Kidney (tissue), 14 donors: ENCODE measurements around the gene CERS5. TPM values are rescaled to one million over a fixed set of nuclear protein-coding genes. Genes with fewer than 3 reads are reported as not detected.

Source experiments
- DNase-seq, 5 donors: peaks; one replicate each; pipeline ENCODE4 v3.0.0-alpha.2; 2013 to 2020
- FAIRE-seq: peaks from 2 replicates; lab custom pipeline; 2012; peaks lifted over from hg19 to GRCh38; lab: Jason Lieb, UNC
- H3K27ac ChIP-seq, 2 donors: one replicate each; pipeline ENCODE4 v1.7.0; 2013; ENCODE audit warnings: low read depth in 2 of 2, low read length in 2 of 2, inconsistent platforms in 1 of 2
- H3K27me3 ChIP-seq: one replicate; pipeline ENCODE4 v1.7.1; 2013; ENCODE audit warnings: low read length, inconsistent platforms; ENCODE audit not compliant: control insufficient read depth, insufficient read depth
- H3K36me3 ChIP-seq, 3 donors: one replicate each; pipeline versions ENCODE4 v1.7.0 to v1.7.1; 2013; ENCODE audit warnings: low read length in 3 of 3, control low read depth in 1 of 3, inconsistent platforms in 1 of 3; ENCODE audit not compliant: insufficient read depth in 3 of 3, control insufficient read depth in 2 of 3
- H3K4me1 ChIP-seq, 3 donors: one replicate each; pipeline versions ENCODE4 v1.7.0 to v1.7.1; 2013; ENCODE audit warnings: low read length in 3 of 3, inconsistent platforms in 1 of 3, low read depth in 1 of 3; ENCODE audit not compliant: control insufficient read depth in 2 of 3, insufficient read depth in 2 of 3
- H3K4me3 ChIP-seq, 3 donors: one replicate each; pipeline versions ENCODE4 v1.7.0 to v1.8.1; 2013; ENCODE audit warnings: low read length in 3 of 3, control low read depth in 1 of 3, inconsistent platforms in 1 of 3
- H3K9ac ChIP-seq, 3 donors: one replicate each; pipeline versions ENCODE4 v1.7.0 to v1.7.1; 2013; ENCODE audit warnings: low read length in 3 of 3, control low read depth in 1 of 3, inconsistent platforms in 1 of 3
- H3K9me3 ChIP-seq, 3 donors: one replicate each; pipeline versions ENCODE4 v1.7.0 to v1.7.1; 2013; ENCODE audit warnings: low read length in 3 of 3, control low read depth in 1 of 3, inconsistent platforms in 1 of 3; ENCODE audit not compliant: control insufficient read depth in 2 of 3, insufficient read depth in 1 of 3
- CTCF ChIP-seq: IDR thresholded peaks from 3 replicates; pipeline ENCODE4 v1.5.1; 2012; ENCODE audit warnings: mild to moderate bottlenecking, moderate library complexity, borderline replicate concordance; ENCODE audit not compliant: insufficient read depth; ENCODE audit errors: extremely low read depth
- intact Hi-C: fragments of 100-400 bp; cut with DNase I; formaldehyde crosslinking; loops from one replicate; pipeline ENCODE4 v1.11.1; 2022
- polyA plus RNA-seq: library from polyadenylated mRNA; stranded (reverse); fragments of 350-450 nt; fragmentation: Illumina TruSeq; extraction: RNeasy Lipid Tissue Mini Kit (QIAGEN cat#74804); gene quantifications from one replicate; pipeline ENCODE4 v1.2.3, GENCODE V29; 2014; ENCODE audit warnings: low read depth, low replicate concordance; ENCODE audit not compliant: insufficient read depth
- total RNA-seq: library from RNA; stranded (reverse); fragmentation: NEBNext Ultra II Directional; extraction: Animal tissue kit (Norgen Biotek cat#: 25700); gene quantifications from one replicate; pipeline ENCODE4 v1.2.1, GENCODE V29; 2021
- donor health status: control.
- donor health status: control.
- donor health status: control.
- donor health status: control.
- donor health status: control.
- donor health status: DM: yes; HTN: yes; CAD: no.
- donor health status: Normal renal cell carcinoma (clear cell type).

The CERS5 gene
- total and polyA plus RNA-seq, 2 donors from 2014 or later, result 40.2 to 52.1 TPM

GRCh38 chr12:50111395-50111692, 55.8 kb downstream of the CERS5 start:
- FAIRE-seq (no peak), DNase-seq (no peak)
- Histone ChIP-seq H3K9me3 (no peaks in the 10 kb centered on the region), H3K27ac (peak overlapping the region; percentile 97), H3K4me3 (peak overlapping the region in 2 of 3 donors; percentile 45 to 49), H3K9ac (peak overlapping the region in 2 of 3 donors; percentile 4 to 80), H3K27me3 (no peaks in the 10 kb centered on the region), H3K36me3 (peaks cover 0 to 6% (median under 1%) of the 10 kb centered on the region in 3 donors), H3K4me1 (peaks cover 0 to 39% (median 21%) of the 10 kb centered on the region in 3 donors)
- intact Hi-C loops, result no loop called here
- TF ChIP-seq CTCF, result no peak

GRCh38 chr12:50110762-50111351, 56.3 kb downstream of the CERS5 start:
- Histone ChIP-seq H3K36me3 (peaks cover 0 to 6% (median 0%) of the 10 kb centered on the region in 3 donors), H3K27ac (peak overlapping the region; percentile 97), H3K9ac (peak overlapping the region in 2 of 3 donors; percentile 44 to 80), H3K4me3 (peak overlapping the region; percentile 12 to 62 (median 47)), H3K27me3 (no peaks in the 10 kb centered on the region), H3K4me1 (peaks cover 0 to 39% (median 21%) of the 10 kb centered on the region in 3 donors), H3K9me3 (no peaks in the 10 kb centered on the region)
- peak; percentile 92 to 95 (median 94) for DNase-seq
- TF ChIP-seq CTCF, result no peak
- no peak for FAIRE-seq
- intact Hi-C loops, result no loop called here

- intact Hi-C loops, result no loop called here
- peaks cover 0 to 6% (median 0%) of the 10 kb centered on the region in 3 donors for H3K36me3 ChIP-seq
- no peaks in the 10 kb centered on the region for H3K9me3 ChIP-seq
- peak overlapping the region in 2 of 3 donors; percentile 44 to 80 for H3K9ac ChIP-seq
- FAIRE-seq (no peak), DNase-seq (peak in 4 of 5 donors; percentile 55 to 84 (median 68))
- no peak for TF ChIP-seq CTCF
- H3K27ac ChIP-seq, result peak overlapping the region; percentile 97
- H3K27me3 ChIP-seq, result no peaks in the 10 kb centered on the region
- peaks cover 0 to 39% (median 21%) of the 10 kb centered on the region in 3 donors for H3K4me1 ChIP-seq
- H3K4me3 ChIP-seq, result peak overlapping the region; percentile 12 to 62 (median 47)
Observed at GRCh38 chr12:50110127-50110761, 56.9 kb downstream of the CERS5 start.
